HG03575 (cell line): Measurements from ENCODE around the gene RACK1.
"Not testable (repeated sequence)": the region's sequence is repeated elsewhere in the genome, so short reads cannot be mapped to it uniquely, and the experiment has no call there.

ENCODE experiments used
- ATAC-seq: cut with Tn5 transposase; IDR thresholded peaks from one replicate; pipeline ENCODE4 v1.9.1; 2021; ENCODE audit not compliant: unreplicated experiment, insufficient number of reproducible peaks, low FRiP score; ENCODE audit errors: extremely low read depth

Gene RACK1

GRCh38 chr5:181219262-181220177 is 24.2 kb downstream of the RACK1 start:
- no peak for ATAC-seq

GRCh38 chr5:181218795-181219124 is 24.9 kb downstream of the RACK1 start:
- ATAC-seq, result no peak

GRCh38 chr5:181217803-181218062 is 26.0 kb downstream of the RACK1 start:
- no peak for ATAC-seq

GRCh38 chr5:181217111-181217802 is 26.4 kb downstream of the RACK1 start:
- ATAC-seq, result no peak

GRCh38 chr5:181215997-181216989 is 27.4 kb downstream of the RACK1 start:
- no peak for ATAC-seq

GRCh38 chr5:181214249-181214648 is 29.5 kb downstream of the RACK1 start:
- not testable (repeated sequence) for ATAC-seq

- no peak for ATAC-seq
Observed at GRCh38 chr5:181212934-181213333, 30.8 kb downstream of the RACK1 start.

- no peak for ATAC-seq
Observed at GRCh38 chr5:181212080-181212479, 31.6 kb downstream of the RACK1 start.

GRCh38 chr5:181211208-181211607 is 32.5 kb downstream of the RACK1 start:
- ATAC-seq, result no peak

- not testable (repeated sequence) for ATAC-seq
Observed at GRCh38 chr5:181210698-181211097, 33.0 kb downstream of the RACK1 start.

- not testable (repeated sequence) for ATAC-seq
Observed at GRCh38 chr5:181210148-181210547, 33.6 kb downstream of the RACK1 start.

- ATAC-seq, result not testable (repeated sequence)
Observed at GRCh38 chr5:181209006-181209405, 34.7 kb downstream of the RACK1 start.

GRCh38 chr5:181207960-181208253 is 35.8 kb downstream of the RACK1 start:
- no peak for ATAC-seq

GRCh38 chr5:181207214-181207959 is 36.3 kb downstream of the RACK1 start:
- no peak for ATAC-seq

- ATAC-seq, result no peak
Observed at GRCh38 chr5:181205761-181206649, 37.7 kb downstream of the RACK1 start.

GRCh38 chr5:181204826-181205760 is 38.6 kb downstream of the RACK1 start, which contains the start of gene TRIM7:
Gene TRIM7, minus strand, starts transcription at chr5:181205196. Its CDS starts 86 bp downstream, at chr5:181205110.
- ATAC-seq, result no peak
